Thyroid gland (tissue), 4 donors: ENCODE measurements around the gene CD40.

Experiments
- CTCF ChIP-seq, 6 experiments: fragments of 200-600 bp in 3 of 6; fragments of 450-650 bp in 3 of 6; sonication (generic) in 3 of 6; IDR thresholded peaks; one replicate each; pipeline ENCODE4 v1.5.1; 2016 to 2019; ENCODE audit warnings: antibody characterized with exemption in 6 of 6, mild to moderate bottlenecking in 2 of 6, inconsistent platforms in 1 of 6, moderate library complexity in 1 of 6
- POLR2A ChIP-seq, 2 donors: fragments of 450-650 bp; IDR thresholded peaks; one replicate each; pipeline ENCODE4 v1.6.1; 2017; ENCODE audit warnings: antibody characterized with exemption in 2 of 2, mild to moderate bottlenecking in 2 of 2, moderate library complexity in 1 of 2

GRCh38 chr20:46089417-46090388 lies 28.4 kb upstream of the CD40 start, which contains the start of gene NCOA5:
- TF ChIP-seq CTCF (IDR thresholded peaks at IDR 0.05) = peak in 3 of 6 experiments; percentile 15 to 43 (median 21)
- TF ChIP-seq POLR2A (IDR thresholded peaks at IDR 0.05) = peak; percentile 86 to 87
